IMR-90 (cell line): ENCODE measurements around the gene AQP12A. TPM values are rescaled to one million over a fixed set of nuclear protein-coding genes. Genes with fewer than 3 reads are reported as not detected.

Source experiments
- ATAC-seq: fragments of 200-7000 bp; cut with Tn5 transposase; 2 replicates; pipeline ENCODE4 v1.9.1; 2020; ENCODE audit warnings: low read depth, mild to moderate bottlenecking, moderate library complexity
- BruUV-seq: library from RNA; stranded (reverse); fragments of 400-500 nt; replicated peaks from 2 replicates; lab custom pipeline; 2021; lab: Mats Ljungman, UMichigan
- CTCF ChIA-PET: fragments of 300-600 bp; formaldehyde crosslinking; extraction: SDS; loops from one replicate; lab custom pipeline; 2021; ENCODE audit warnings: antibody characterized with exemption; lab: Yijun Ruan, JAX
- POLR2A ChIA-PET: fragments of 300-600 bp; sonication (Branson Sonifier 250); formaldehyde crosslinking; loops from one replicate; lab custom pipeline; 2022; ENCODE audit warnings: antibody characterized with exemption; ENCODE audit not compliant: unreplicated experiment; lab: Charles Lee
- DNase-seq: peaks from one replicate; pipeline ENCODE4 v3.0.0; 2013
- H2AFZ ChIP-seq: replicated peaks from 2 replicates; pipeline ENCODE3; 2013; ENCODE audit warnings: low read length, mild to moderate bottlenecking; ENCODE audit not compliant: poor library complexity
- H2AK5ac ChIP-seq: 2 replicates; pipeline ENCODE4 v1.6.1; 2013; ENCODE audit warnings: low read depth, low read length, inconsistent platforms
- H2AK9ac ChIP-seq: replicated peaks from 2 replicates; pipeline ENCODE3; 2013; ENCODE audit warnings: mild to moderate bottlenecking, low read depth, low read length, moderate library complexity; ENCODE audit not compliant: poor library complexity
- H2BK120ac ChIP-seq: 2 replicates; pipeline ENCODE4 v1.6.1; 2013; ENCODE audit warnings: low read depth, low read length, inconsistent platforms
- H2BK15ac ChIP-seq: 3 replicates; pipeline ENCODE4 v1.6.1; 2013; ENCODE audit warnings: low read depth, low read length, inconsistent platforms
- H2BK20ac ChIP-seq: 2 replicates; pipeline ENCODE4 v1.6.1; 2013; ENCODE audit warnings: low read depth, mild to moderate bottlenecking, inconsistent platforms, low read length, moderate library complexity
- H2BK5ac ChIP-seq: 2 replicates; pipeline ENCODE4 v1.6.1; 2013; ENCODE audit warnings: mild to moderate bottlenecking, low read depth, low read length, inconsistent platforms; ENCODE audit not compliant: poor library complexity, severe bottlenecking
- H3K14ac ChIP-seq: replicated peaks from 2 replicates; pipeline ENCODE4 v1.6.1; 2013; ENCODE audit warnings: low read depth, low read length, inconsistent platforms
- H3K18ac ChIP-seq: 2 replicates; pipeline ENCODE4 v1.6.1; 2013; ENCODE audit warnings: low read depth, low read length, control low read depth
- H3K23ac ChIP-seq: 2 replicates; pipeline ENCODE4 v1.6.1; 2013; ENCODE audit warnings: low read depth, low read length, inconsistent platforms
- H3K27ac ChIP-seq: 2 replicates; pipeline ENCODE4 v1.5.1; 2013; ENCODE audit warnings: mild to moderate bottlenecking, control low read depth, low read length; ENCODE audit not compliant: insufficient read depth
- H3K27me3 ChIP-seq: 2 replicates; pipeline ENCODE4 v1.6.1; 2013; ENCODE audit warnings: low read length; ENCODE audit not compliant: control insufficient read depth, insufficient read depth
- H3K36me3 ChIP-seq: 2 replicates; pipeline ENCODE4 v1.6.1; 2013; ENCODE audit warnings: low read length, mixed read lengths; ENCODE audit not compliant: control insufficient read depth, insufficient read depth
- H3K4ac ChIP-seq: 2 replicates; pipeline ENCODE4 v1.6.1; 2013; ENCODE audit warnings: low read depth, low read length, inconsistent platforms
- H3K4me1 ChIP-seq: 2 replicates; pipeline ENCODE4 v1.6.1; 2013; ENCODE audit warnings: low read length, mixed read lengths; ENCODE audit not compliant: control insufficient read depth, insufficient read depth
- H3K4me2 ChIP-seq: 2 replicates; pipeline ENCODE4 v1.6.1; 2013; ENCODE audit warnings: low read depth, mild to moderate bottlenecking, control low read depth, low read length, moderate library complexity
- H3K4me3 ChIP-seq: 2 replicates; pipeline ENCODE4 v1.5.1; 2013; ENCODE audit warnings: low read depth, mild to moderate bottlenecking, control low read depth, low read length, moderate library complexity; ENCODE audit not compliant: insufficient read depth
- H3K56ac ChIP-seq: 2 replicates; pipeline ENCODE4 v1.6.1; 2013; ENCODE audit warnings: low read length, inconsistent platforms; ENCODE audit not compliant: insufficient read depth; ENCODE audit errors: extremely low read depth
- H3K79me1 ChIP-seq, 2 experiments: 2 replicates each; pipeline ENCODE4 v1.6.1; 2013; ENCODE audit warnings: low read length in 2 of 2, inconsistent platforms in 1 of 2, low read depth in 1 of 2
- H3K9ac ChIP-seq: 2 replicates; pipeline ENCODE4 v1.6.1; 2013; ENCODE audit warnings: low read depth, low read length, control low read depth
- H3K9me1 ChIP-seq: 2 replicates; pipeline ENCODE4 v1.6.1; 2013; ENCODE audit warnings: low read length, inconsistent platforms; ENCODE audit not compliant: insufficient read depth
- H3K9me3 ChIP-seq: 2 replicates; pipeline ENCODE4 v1.6.1; 2013; ENCODE audit warnings: low read length; ENCODE audit not compliant: control insufficient read depth, insufficient read depth
- H4K20me1 ChIP-seq: 2 replicates; pipeline ENCODE4 v1.6.1; 2013; ENCODE audit warnings: low read length, inconsistent platforms; ENCODE audit not compliant: insufficient read depth
- H4K5ac ChIP-seq: 2 replicates; pipeline ENCODE4 v1.6.1; 2013; ENCODE audit warnings: mild to moderate bottlenecking, low read depth, low read length, control low read depth
- H4K8ac ChIP-seq, 2 experiments: 2 replicates each; pipeline ENCODE4 v1.6.1; 2013; ENCODE audit warnings: low read depth in 2 of 2, low read length in 2 of 2, control low read depth in 1 of 2, inconsistent platforms in 1 of 2
- H4K91ac ChIP-seq: 2 replicates; pipeline ENCODE4 v1.6.1; 2013; ENCODE audit warnings: low read depth, low read length, inconsistent platforms; ENCODE audit not compliant: insufficient read depth
- BHLHE40 ChIP-seq: fragments of 150-350 bp; IDR thresholded peaks from 2 replicates; pipeline ENCODE4 v1.6.1; 2016; ENCODE audit warnings: mild to moderate bottlenecking, low read depth, low read length
- CEBPB ChIP-seq: IDR thresholded peaks from 2 replicates; pipeline ENCODE4 v1.6.1; 2012; ENCODE audit warnings: low read depth, low read length, improper control_type of control experiment
- CHD1 ChIP-seq: IDR thresholded peaks from 2 replicates; pipeline ENCODE4 v1.6.1; 2012; ENCODE audit warnings: low read depth, low read length, improper control_type of control experiment
- FOS ChIP-seq: fragments of 150-350 bp; IDR thresholded peaks from 2 replicates; pipeline ENCODE4 v1.6.1; 2016; ENCODE audit warnings: low read depth, low read length
- MAFK ChIP-seq: IDR thresholded peaks from 2 replicates; pipeline ENCODE4 v1.6.1; 2012; ENCODE audit warnings: low read depth, low read length, improper control_type of control experiment
- MAZ ChIP-seq: IDR thresholded peaks from 2 replicates; pipeline ENCODE4 v1.6.1; 2012; ENCODE audit warnings: low read depth, mild to moderate bottlenecking, low read length, improper control_type of control experiment, moderate library complexity, borderline replicate concordance
- MXI1 ChIP-seq: IDR thresholded peaks from 2 replicates; pipeline ENCODE4 v1.6.1; 2012; ENCODE audit warnings: low read depth, mild to moderate bottlenecking, low read length, moderate library complexity, borderline replicate concordance
- RAD21 ChIP-seq: IDR thresholded peaks from 2 replicates; pipeline ENCODE4 v1.6.1; 2012; ENCODE audit warnings: low read length, improper control_type of control experiment
- RCOR1 ChIP-seq: IDR thresholded peaks from 2 replicates; pipeline ENCODE4 v1.6.1; 2012; ENCODE audit warnings: mild to moderate bottlenecking, low read length, improper control_type of control experiment; ENCODE audit not compliant: insufficient replicate concordance
- SMC3 ChIP-seq: fragments of 150-350 bp; IDR thresholded peaks from 2 replicates; pipeline ENCODE4 v1.6.1; 2016; ENCODE audit warnings: low read depth, mild to moderate bottlenecking, antibody characterized with exemption, low read length, moderate library complexity
- WGBS, 2 experiments: methylation state at CpG; one replicate each; pipeline versions ENCODE4 v1.1.5 to v1.1.7; 2013; ENCODE audit warnings: missing lambda C conversion rate in 2 of 2; ENCODE audit not compliant: insufficient read length in 1 of 2; ENCODE audit errors: extremely low coverage in 2 of 2; 5-methylcytosine and 5-hydroxymethylcytosine counted together
- dilution Hi-C: fragments of 300-500 bp; cut with HindIII; formaldehyde crosslinking; loops from one replicate; pipeline ENCODE4 v1.14.3; 2018; ENCODE audit warnings: low sequenced_read_pairs; ENCODE audit not compliant: unreplicated experiment
- in situ Hi-C: fragments of 300-500 bp; cut with MboI; formaldehyde crosslinking; loops from 3 replicates; pipeline ENCODE4 v1.14.3; 2019; ENCODE audit warnings: low sequenced_read_pairs, inconsistent platforms, mixed read lengths
- intact Hi-C: fragments of 100-400 bp; cut with micrococcal nuclease; formaldehyde crosslinking; loops from 2 replicates; pipeline ENCODE4 v1.10.0; 2022
- polyA plus RNA-seq, 3 experiments: library from polyadenylated mRNA; depleted of rRNA; stranded (reverse); fragments of >200 nt; gene quantifications; 2 replicates each; pipeline ENCODE4 v1.2.3, GENCODE V29; 2012; ENCODE audit warnings: low replicate concordance in 1 of 3
- total RNA-seq: library from RNA; depleted of rRNA; stranded (reverse); fragments of >200 nt; gene quantifications from 2 replicates; pipeline ENCODE4 v1.2.3, GENCODE V29; 2012
- TF ChIP-seq, protein P1 (sequence below): fragments of 150-350 bp; IDR thresholded peaks from 2 replicates; pipeline ENCODE4 v1.6.1; 2017; ENCODE audit warnings: mild to moderate bottlenecking, antibody characterized with exemption, low read length, low read depth

AQP12A gene
- total and polyA plus RNA-seq, 2 of the 4 experiments (the other 2 are of a cell fraction), result not detected

DNA sequence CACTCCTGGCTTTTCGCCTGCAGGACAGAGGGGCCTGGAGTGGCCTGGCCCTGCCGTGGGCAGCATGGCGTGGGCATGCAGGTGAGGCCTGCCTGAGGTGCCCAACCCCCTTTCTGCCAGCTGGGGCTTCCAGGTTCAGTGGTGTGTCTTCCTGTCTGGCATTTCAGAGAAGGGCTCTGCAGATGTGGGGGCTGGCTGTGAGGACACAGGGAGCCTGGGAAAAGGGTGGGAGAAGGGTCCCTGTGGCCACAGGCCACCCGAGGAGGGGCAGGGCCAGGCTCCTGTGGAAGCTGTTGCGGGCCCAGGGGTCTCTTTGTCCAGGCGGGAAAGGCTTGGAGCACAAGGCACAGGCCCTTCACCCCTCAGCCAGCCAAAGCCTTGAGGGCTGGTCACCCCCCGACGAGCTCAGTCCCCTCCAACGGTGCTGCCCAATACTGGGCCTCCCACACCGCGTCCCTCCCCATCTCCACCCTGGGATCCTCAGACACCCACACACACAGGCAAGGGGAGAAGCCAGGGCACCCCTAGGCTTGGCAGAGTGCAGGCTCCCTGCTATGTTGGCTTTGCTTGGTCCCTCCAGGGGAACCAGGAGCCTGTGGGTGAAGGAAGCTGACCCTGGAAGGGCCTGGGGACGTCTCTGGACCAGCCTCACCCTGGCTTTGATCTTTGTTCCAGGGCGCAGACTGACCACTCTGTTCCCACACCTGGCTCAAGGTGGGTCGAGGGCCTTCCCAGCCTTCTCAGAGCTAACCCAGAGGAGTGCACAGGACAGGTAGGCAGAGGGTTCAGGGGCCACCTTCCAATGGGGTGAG is 3.7 kb upstream of the AQP12A start:
- DNase-seq, result no peak
- H3K4me1 ChIP-seq, result no peaks in the 10 kb centered on the region
- dilution Hi-C loops, result no loop called here
- H3K9me1 ChIP-seq, result no peaks in the 10 kb centered on the region
- no peak overlapping the region for H3K4ac ChIP-seq
- H2BK120ac ChIP-seq, result no peak overlapping the region
- H2AFZ ChIP-seq, result no peak overlapping the region
- H2AK5ac ChIP-seq, result no peak overlapping the region
- no peaks in the 10 kb centered on the region for H3K36me3 ChIP-seq
- TF ChIP-seq RCOR1 (no peak), BHLHE40 (no peak), RAD21 (no peak), CHD1 (no peak), MAFK (no peak), SMC3 (no peak), MXI1 (no peak), MAZ (no peak), CEBPB (no peak), FOS (no peak)
- TF ChIP-seq, protein P1, sequence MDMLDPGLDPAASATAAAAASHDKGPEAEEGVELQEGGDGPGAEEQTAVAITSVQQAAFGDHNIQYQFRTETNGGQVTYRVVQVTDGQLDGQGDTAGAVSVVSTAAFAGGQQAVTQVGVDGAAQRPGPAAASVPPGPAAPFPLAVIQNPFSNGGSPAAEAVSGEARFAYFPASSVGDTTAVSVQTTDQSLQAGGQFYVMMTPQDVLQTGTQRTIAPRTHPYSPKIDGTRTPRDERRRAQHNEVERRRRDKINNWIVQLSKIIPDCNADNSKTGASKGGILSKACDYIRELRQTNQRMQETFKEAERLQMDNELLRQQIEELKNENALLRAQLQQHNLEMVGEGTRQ, result no peak
- no peak overlapping the region for H3K18ac ChIP-seq
- no peak overlapping the region for H3K23ac ChIP-seq
- no peak overlapping the region for H4K5ac ChIP-seq
- no peak overlapping the region for H3K9ac ChIP-seq
- H3K27me3 ChIP-seq, result peaks cover 33% of the 10 kb centered on the region
- H2BK20ac ChIP-seq, result no peak overlapping the region
- in situ Hi-C loops, result no loop called here
- H4K91ac ChIP-seq, result no peak overlapping the region
- H2BK15ac ChIP-seq, result no peak overlapping the region
- CTCF ChIA-PET, result no interaction called here
- no peak overlapping the region for H2AK9ac ChIP-seq
- no peak overlapping the region for H2BK5ac ChIP-seq
- 40% methylated on average over 3 of the region's 14 CpGs; no CpG with 5 or more reads in 1 of the 2 experiments for WGBS, 2 experiments
- H3K9me3 ChIP-seq, result no peaks in the 10 kb centered on the region
- H3K14ac ChIP-seq, result no peak overlapping the region
- intact Hi-C loops, result no loop called here
- no peak overlapping the region for H4K8ac ChIP-seq
- H3K56ac ChIP-seq, result no peak overlapping the region
- no peaks in the 10 kb centered on the region for H3K79me1 ChIP-seq
- no peaks in the 10 kb centered on the region for H4K20me1 ChIP-seq
- no peak overlapping the region for H3K4me3 ChIP-seq
- POLR2A ChIA-PET, result no interaction called here
- no peak overlapping the region for H3K4me2 ChIP-seq
- BruUV-seq, result no TSS peak
- ATAC-seq, result no peak
- H3K27ac ChIP-seq, result no peak overlapping the region
